Hindlimb muscle (tissue), 1 donor: ENCODE data around the gene TDRD12. TPM values are rescaled to one million over a fixed set of nuclear protein-coding genes. Genes with fewer than 3 reads are reported as not detected.
A peak's percentile ranks its signal among the peaks of the same experiment; 100 is the strongest.
"Not testable (repeated sequence)": the region's sequence is repeated elsewhere in the genome, so short reads cannot be mapped to it uniquely, and the experiment has no call there.

Source experiments
- DNase-seq: peaks from one replicate; pipeline ENCODE4 v3.0.0-alpha.2; 2013
- polyA plus RNA-seq: library from polyadenylated mRNA; unstranded; fragments of 120-200 nt; gene quantifications from one replicate; pipeline ENCODE4 v1.2.1, GENCODE V29; 2013; ENCODE audit not compliant: insufficient read length

Gene TDRD12
- polyA plus RNA-seq, 1 donor = 0.12 TPM

DNA sequence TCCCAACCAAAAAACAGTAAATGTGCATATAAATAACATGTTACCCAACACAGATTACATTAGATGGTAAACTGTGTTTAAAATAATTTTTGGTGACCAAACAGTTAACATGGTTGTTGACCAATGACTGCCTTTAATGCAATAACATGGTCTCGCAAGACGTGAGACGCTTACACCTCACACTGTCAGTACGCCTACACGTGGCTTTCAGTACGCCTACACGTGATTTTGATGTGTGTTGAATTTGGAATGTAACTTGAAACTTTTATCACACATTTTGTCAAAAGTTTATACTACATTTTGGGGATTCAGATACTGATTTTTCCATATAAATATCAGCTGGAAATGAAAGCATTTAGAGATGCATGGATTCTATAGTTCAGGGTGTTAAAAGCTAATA, 118.0 kb downstream of the TDRD12 start:
- no peak for DNase-seq

DNA sequence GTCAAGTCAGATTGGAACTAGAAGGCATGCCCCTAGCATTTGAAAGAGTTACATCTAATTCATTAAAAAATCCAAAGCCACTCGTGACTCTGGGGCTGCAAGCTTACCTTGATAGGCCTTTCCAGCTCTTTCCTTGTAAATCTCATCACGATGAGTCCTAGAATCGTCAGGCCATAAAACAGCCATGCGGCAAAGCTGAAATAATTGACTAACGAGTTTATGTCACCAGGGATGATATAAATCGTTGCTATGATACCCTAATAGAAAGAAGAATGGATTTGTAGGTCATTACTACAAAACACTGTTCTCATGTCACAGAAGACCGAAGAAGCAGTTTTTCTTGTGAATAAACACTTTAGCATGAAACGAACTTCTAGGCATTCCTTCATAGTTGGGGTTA, 122.5 kb downstream of the TDRD12 start:
- no peak for DNase-seq

DNA sequence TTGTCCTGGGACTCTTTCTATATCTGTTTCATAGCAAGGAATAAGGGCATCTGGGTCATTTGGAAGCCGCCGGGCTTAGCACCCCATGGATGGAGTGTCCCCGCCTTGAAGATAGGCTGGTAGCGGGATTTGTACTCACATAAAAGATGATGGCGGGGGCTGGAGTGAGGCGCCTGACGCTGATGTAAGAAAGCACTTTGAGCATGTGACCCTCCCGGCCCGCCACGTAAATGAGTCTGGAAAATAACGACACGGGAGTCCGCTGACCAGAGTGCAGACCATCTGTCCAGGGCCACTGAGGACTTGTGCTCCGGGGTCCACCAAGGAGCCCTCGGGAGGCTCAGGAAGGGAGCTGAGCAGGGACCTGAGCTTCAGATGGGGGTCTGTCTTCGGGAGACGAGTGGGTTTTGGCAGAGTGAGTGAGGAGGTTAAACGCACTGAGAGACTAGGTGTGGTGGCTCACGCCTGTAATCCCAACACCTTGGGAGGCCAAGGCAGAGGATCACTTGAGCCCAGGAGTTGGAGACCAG, 124.2 kb downstream of the TDRD12 start:
- DNase-seq = no peak

DNA sequence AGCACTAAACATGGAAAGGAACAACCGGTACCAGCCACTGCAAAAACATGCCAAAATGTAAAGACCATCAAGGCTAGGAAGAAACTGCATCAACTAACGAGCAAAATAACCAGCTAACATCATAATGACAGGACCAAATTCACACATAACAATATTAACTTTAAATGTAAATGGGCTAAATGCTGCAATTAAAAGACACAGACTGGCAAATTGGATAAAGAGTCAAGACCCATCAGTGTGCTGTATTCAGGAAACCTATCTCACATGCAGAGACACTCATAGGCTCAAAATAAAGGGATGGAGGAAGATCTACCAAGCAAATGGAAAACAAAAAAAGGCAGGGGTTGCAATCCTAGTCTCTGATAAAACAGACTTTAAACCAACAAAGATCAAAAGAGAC, 128.5 kb downstream of the TDRD12 start:
- not testable (repeated sequence) for DNase-seq

DNA sequence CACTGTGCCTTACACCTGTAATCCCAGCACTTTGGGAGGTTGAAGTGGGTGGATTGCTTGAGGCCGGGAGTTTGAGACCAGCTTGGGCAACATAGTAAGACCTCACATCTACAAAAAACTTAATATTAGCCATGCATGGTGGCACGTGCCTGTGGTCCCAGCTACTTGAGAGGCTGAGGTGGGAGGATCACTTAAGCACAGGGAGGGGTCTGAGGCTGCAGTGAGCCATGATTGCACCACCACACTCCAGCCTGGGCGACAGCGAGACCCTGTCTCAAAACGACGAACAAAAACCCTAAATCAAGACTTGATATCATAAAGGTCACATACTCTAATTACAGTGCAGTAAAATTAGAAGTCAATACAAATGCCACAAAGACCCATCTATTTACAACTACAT, 132.6 kb downstream of the TDRD12 start:
- no peak for DNase-seq

DNA sequence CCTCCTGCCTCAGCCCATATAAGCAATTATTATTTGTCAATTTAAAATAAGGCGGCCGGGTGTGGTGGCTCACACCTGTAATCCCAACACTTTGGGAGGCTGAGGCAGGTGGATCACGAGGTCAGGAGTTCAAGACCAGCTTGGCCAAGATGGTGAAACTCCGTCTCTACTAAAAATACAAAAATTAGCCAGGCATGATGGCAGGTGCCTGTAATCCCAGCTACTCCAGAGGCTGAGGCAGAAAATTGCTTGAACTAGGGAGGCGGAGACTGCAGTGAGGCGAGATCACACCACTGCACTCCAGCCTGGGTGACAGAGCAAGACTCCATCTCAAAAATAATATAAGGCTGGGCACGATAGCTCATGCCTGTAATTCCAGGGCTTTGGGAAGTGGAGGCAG, 137.3 kb downstream of the TDRD12 start:
- DNase-seq = not testable (repeated sequence)

DNA sequence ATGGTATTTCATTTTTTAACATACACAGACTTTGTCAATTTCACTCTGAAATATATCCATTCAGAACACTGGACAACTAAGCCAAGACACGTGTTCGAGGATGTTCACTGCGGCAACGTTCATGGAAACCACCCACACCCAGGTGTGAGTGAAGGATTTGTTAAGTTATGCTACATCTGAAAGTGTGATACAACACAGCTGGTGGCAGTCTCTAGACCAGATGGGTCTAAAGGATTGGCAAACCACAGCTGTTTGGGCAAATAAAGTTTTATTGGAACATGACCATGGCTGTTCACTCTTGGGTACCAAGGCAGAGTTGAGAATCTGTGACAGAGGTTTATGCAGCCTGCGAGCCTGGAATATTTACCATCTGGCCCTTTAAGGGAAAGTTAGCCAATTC, 138.0 kb downstream of the TDRD12 start:
- DNase-seq = no peak

DNA sequence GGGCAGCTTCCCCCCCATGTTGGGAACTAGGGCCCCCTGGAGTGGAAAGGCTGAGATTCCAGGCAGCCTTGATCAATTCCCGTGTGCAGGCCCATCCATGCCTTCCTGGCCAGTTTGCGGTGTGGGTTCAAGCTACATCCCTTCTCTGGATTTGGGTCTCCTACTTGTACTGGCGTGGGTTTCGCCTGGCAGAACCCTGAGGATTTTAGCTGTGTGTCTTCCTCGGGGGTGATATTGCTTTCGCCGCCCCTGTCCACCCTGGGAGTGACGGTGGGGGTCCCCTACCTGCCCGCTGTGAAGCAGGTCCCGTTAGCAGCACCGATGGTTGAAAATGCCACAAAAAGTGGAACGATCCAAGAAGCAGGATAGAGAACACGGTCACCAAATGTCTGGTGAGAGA, 138.6 kb downstream of the TDRD12 start:
- no peak for DNase-seq

DNA sequence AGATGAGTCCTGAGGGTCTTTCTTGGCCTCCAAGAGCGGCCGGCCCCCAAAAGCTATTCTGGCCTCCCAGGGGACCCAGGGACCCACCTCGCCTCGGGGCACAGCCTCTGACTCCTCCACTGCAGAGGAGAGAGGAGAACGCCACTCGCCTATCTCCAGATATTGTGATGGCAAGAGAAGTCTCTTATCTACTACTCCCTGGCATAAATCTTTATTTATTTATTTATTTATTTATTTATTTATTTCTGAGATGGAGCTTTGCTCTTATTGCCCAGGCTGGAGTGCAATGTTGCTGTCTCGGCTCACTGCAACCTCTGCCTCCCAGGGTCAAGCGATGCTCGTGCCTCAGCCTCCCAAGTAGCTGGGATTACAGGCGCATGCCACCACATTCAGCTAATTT, 139.0 kb downstream of the TDRD12 start:
- no peak for DNase-seq

DNA sequence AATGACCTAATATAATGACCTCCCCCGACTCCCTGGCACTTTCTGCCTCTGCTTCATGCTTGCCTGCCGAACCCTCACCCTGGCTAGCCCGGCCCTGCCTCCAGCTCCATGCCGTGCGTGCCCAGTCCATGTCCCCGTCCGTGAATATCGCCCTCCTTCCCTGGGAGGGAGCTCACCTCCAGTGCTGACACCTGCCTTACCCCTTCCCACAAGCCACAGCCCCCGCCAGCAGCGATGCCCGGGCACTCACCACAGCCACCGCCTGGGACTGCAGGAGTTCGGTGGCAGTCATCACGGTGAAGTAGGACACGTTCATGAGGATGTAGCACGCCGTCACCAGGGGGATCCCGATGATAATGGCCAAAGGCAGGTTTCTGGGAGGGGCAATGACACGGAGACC, 140.0 kb downstream of the TDRD12 start:
- DNase-seq = no peak

DNA sequence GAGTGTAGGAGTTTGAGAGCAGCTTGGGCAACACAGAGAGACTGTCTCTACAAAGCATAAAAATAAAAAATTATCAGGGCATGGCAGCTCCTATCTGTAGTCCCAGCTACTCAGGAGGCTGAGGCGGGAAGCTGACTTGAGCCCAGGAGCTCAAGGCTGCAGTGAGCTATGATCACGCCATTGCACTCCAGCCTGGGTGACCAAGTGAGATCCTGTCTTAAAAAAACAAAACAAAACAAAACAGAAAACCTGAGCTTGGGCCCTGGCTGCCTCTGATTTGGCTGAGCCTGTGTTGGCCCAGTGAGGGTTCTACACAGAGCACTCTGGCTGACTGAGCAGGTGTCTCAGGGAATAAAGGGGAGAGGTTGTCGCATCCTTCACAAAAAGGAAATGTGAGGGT, 142.0 kb downstream of the TDRD12 start:
- no peak for DNase-seq

DNA sequence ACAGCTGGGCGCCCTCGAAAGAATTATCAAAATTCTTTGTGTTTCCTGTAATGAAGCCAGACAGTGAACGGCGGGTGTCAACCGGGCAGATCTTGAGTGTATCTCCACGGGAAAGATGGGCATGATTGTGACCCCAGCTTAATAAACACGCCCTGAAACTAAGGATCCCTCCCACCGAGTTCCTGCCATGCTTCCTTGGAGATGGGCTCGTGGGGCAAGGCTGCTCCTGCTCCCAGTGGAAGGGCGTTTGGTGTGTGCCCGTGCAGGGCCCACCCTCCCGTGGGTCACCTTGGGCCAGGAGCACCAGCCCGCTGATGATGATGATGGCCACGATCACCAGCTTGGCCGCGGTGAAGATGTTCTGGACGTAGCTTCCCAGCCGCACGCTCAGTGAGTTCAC, 142.6 kb downstream of the TDRD12 start:
- no peak for DNase-seq

DNA sequence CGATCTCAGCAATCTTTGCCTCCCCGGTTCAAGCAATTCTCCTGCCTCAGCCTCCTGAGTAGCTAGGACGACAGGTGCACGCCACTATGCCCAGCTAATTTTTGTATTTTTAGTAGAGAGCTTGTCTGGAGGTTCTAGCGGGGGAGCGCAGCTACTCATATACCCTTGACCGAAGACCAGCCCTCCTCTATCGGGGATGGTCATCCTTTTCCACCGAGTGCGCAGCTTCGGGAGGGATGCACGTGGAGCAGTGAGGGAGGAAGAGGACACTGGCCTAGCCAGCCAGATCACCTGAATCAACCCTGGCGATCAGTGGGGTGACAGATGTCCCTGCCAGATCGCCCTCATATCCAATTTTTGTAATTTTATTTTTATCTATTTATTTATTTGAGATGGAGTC, 143.2 kb downstream of the TDRD12 start:
- DNase-seq = no peak

DNA sequence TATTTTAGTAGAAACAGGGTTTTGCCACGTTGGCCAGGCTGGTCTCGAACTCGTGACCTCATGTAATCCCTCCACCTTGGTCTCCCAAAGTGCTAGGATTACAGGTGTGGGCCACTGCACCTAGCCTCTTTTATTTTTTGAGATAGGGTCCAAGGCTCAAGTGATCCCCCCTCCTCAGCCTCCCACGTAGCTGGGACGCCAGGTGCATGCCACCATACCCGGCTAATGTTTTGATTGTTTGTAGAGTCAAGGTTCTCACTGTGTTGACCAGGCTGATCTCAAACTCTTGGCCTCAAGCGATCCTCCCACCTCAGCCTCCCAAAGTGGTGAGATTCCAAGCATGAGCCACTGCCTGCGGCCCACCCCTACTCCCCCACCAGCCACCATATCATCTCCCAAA, 143.7 kb downstream of the TDRD12 start:
- no peak for DNase-seq

DNA sequence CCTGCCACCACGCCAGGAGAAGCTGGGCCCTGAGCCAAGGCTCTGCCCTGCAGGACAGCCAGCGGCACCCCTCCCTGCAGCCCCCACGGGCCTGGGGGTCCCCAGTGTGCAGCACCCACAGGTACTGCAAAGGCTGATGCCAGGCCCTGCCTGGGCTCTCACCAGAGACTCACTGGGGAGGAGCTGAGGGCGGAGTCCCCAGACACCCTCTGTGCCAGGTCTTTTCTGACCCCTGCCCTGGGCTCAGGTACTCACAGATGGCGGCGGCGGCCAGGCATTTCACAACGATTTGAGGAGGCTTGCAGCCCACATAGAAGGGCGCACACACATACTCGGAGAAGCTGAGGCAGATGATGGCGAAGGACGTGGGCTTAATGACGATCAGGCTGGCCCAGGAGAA, 144.3 kb downstream of the TDRD12 start:
- DNase-seq = no peak

DNA sequence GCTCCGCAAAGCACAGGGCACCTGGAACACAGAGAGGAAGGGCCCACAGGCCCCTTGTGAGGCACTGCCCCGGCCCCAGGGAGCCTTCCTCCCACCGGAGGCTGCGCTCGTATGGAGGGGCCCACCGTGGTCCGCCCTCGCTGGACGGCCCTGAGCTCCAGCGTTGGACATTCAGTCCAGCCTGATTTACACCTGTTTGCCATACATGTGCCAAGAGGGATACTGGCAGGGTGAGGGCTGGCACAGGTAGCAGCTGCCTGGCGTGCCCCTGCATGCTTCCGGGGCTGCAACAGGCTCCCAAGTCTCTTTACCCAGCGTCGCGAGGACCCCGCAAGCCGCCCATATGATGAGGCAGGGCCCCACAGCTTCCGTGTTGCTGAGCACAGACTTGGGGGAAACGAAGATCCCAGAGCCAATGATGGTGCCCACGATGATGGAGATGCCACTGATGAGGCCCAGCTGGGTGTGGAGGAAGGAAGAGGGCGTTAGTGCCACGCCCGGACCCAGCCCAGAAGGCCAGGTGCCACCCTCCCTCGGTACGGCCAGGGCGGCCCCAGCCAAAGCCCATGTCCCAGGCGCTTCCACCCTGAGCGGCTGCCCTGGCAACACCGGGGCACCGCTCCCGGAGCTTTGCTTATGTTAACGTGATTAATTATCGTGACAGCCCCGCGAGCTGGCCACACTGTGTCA, 144.9 kb downstream of the TDRD12 start:
- DNase-seq = no peak

DNA sequence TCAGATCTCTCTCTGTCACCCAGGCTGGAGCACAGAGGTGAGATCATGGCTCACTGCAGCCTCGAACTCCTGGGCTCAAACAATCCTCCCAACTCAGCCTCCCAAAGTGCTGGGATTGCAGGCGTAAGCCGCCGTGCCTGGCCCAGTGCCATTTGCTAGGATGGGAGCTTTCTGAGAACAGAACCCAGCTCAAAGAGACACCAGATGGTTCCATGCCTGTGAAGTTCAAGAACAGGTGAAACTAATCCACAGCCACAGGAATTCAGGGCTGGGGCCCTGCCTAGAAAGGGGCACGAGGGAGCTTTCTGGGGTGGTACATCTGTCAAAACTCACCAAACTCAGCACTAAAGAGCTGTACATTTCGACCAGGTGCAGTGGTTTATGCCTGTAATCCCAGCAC, 145.8 kb downstream of the TDRD12 start:
- DNase-seq = no peak

DNA sequence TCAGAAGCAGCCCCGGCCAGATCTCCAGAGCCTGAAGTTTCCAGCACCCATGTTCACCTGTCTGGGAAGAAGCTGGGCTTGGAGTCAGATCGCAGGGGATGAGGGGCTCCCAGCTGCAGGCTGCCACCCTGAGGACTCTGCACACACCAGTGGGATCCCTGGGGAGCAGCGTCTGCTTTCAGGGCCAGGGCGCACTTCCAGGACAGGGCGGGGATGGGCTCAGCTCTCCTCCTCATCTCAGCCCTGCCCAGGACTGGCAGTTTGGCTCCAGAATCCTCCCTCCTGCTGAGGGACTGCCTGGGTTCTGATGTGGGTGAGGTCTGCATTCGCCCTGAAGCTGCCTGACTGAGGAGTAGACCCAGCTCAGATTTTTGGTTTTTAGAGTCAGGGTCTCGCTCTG, 146.5 kb downstream of the TDRD12 start:
- DNase-seq = no peak

DNA sequence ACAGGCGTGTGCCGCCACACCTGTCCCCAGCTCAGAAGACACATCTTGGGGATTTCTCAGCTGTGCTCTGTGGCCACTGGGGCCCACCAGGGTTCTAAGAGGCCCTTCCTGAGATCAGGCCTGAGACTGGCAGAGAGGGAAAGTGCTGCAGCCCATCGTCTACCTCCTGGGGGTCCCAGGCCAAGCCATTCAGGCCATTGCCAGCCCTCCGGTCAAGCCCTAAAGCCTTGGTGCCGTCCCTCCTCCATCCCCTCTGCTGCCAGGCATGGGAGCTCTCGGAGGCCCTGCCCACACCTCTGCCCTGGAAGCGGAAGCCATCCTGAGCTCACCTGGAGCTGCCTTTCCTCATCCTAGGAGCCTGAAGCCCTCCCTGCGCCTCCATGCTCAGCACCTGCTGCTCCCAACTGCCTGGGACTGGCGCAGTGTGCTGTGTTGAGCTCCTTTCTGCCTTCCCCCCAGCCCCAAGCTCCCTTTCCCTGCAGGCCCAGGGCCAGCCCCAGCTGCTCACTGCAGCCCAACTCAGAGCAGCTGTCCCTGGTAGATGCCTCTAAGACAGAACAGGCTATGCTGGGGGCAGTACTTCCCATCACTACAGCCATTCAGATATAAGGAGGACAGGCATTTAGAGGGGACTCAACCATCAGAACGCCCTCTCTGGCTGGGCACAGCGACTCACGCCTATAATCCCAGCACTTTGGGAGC, 147.1 kb downstream of the TDRD12 start:
- peak; percentile 4 for DNase-seq

DNA sequence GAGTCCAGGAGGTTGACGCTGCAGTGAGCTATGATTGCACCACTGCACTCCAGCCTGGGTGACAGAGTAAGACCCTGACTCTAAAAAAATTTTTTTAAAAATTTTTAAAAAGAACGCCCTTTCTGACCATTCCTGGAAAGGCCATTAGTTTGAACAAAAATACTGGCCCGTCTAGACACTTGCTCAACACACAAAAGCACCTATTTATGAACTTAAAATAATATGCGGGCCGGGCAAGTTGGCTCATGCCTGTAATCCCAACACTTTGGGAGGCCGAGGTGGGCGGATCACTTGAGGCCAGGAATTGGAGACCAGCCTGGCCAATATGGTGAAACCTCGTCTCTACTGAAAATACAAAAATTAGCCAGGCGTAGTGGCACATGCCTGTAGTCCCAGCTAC, 147.9 kb downstream of the TDRD12 start:
- DNase-seq = not testable (repeated sequence)

DNA sequence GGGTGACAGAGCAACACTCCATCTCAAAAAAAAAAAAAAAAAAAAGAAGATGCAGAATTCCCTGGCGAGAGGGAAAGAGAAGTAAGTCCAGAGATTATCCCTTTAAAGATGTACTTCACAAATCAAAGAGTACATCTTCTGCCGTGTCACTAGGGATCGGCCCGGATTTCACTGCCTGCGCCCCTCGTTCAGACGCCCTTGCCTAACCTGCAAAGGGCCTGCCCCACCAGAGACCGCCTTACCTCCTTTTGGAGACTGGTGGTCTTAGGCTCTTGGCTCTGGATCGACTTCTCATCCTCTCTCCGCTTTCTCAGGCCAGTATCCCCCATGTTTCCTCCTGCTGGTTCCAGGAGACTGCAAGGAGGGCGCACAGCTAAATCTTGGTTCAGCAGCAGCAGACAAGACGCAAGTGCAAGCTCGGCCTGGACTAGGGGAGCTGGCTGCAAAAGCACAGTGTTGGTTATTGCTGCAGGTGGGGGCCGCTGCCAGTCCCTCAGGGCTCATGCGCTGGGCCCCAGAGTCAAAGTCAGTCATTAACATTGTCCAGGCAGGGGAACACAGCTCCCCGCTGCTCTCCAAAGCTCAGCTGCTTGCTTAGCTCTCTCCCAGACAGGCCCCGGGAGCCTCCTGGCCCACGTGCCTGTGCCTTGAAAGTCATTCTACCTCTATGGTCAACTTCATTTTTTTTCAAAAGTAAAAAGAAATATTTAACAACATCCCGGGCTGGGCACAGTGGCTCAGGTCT, 148.8 kb downstream of the TDRD12 start:
- DNase-seq = no peak

DNA sequence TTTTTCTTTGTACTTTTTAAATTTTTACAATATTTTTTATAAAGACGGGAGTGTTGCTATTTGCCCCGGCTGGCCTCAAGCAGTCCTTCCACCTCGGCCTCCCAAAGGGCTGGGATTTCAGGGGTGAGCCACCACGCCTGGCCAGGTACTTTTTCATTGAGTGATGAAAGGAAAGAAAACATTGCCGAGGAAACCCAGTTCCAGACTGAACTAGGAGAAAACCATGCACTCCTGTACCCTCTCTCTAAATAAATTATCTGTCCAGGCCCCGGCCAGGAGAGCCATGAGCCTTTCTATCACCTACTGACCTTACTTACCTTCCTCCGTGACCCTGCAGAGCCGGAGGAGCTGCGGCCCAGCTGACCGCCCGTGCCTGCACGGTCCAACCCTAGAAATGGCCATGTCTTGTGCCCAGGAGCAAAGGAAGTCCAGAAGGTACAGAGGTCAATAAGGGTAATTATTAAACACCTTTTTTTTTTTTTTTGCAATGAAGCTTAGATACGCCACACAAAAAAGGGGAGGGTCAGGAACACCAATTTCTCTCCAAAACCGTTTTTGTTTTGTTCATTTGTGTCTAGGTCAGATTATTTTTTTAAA, 149.9 kb downstream of the TDRD12 start, which contains the start of gene SLC7A9:
TSS of gene SLC7A9 (minus strand) at position 399 of the 597 bp plus-strand sequence. CDS start 1,233 bp downstream, outside the sequence.
- no peak for DNase-seq

DNA sequence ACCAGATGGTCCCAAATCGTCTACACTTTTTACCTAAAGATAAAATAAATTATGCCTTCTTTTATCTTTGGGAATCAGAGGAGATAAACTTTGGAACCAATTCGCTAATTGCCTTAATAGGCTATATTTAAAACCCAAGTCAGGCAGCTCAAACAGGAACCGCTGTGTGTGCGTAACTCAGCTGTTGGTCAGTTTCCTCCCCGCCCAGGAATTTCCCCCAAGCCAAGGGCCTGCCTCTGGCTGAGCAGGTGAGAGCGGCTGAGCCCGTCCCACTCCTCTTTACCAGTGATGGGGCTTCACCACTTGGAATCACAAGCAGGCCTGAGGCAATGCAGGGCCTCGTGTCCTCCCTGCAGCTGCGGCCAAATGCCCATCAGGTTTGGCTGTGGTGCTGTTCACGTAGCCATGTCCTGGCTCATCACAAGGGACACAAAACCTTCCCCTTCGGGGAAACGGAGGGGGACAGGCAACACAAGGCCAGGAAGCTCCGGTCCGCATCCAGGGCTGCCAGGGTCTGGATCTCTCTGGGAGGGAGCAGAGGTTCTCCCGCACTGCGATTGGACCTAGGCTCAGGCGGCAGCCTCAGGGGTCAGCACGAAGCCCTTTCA, 150.5 kb downstream of the TDRD12 start:
- no peak for DNase-seq
